ENCODE results near the gene ATP5MC2. TPM values are rescaled to one million over a fixed set of nuclear protein-coding genes. Genes with fewer than 3 reads are reported as not detected.

The ATP5MC2 gene
- total RNA-seq, 1 experiment from 2014 or later = 393 TPM

Other genes starting within 250 kb of the ATP5MC2 start
- 75.2 and 180 TPM in 2 replicates for gene PRR13, start 234.3 kb downstream of the ATP5MC2 start, total RNA-seq (2014; rRNA removed; shearing (Covaris generic))
- 107 and 137 TPM in 2 replicates for gene PCBP2, start 224.0 kb downstream of the ATP5MC2 start, total RNA-seq (2014; rRNA removed; shearing (Covaris generic))
- gene MAP3K12, start 176.6 kb downstream of the ATP5MC2 start, total RNA-seq (2014; rRNA removed; shearing (Covaris generic)) = 14.0 and 14.7 TPM in 2 replicates
- 53.2 and 60.0 TPM in 2 replicates for gene TARBP2, start 174.8 kb downstream of the ATP5MC2 start, total RNA-seq (2014; rRNA removed; shearing (Covaris generic))
- gene NPFF, start 168.6 kb downstream of the ATP5MC2 start, total RNA-seq (2014; rRNA removed; shearing (Covaris generic)) = not detected in 2 replicates
- gene ATF7, start 49.7 kb downstream of the ATP5MC2 start, total RNA-seq (2014; rRNA removed; shearing (Covaris generic)) = 3.9 and 9.2 TPM in 2 replicates
- gene CALCOCO1, start 51.4 kb upstream of the ATP5MC2 start, total RNA-seq (2014; rRNA removed; shearing (Covaris generic)) = 36.8 and 40.2 TPM in 2 replicates
- not detected in 2 replicates for gene CISTR, start 75.9 kb upstream of the ATP5MC2 start, total RNA-seq (2014; rRNA removed; shearing (Covaris generic))

Measured in A172 (cell line).